Natural killer cell (primary cell): ENCODE data around the gene PLEKHA7. TPM values are rescaled to one million over a fixed set of nuclear protein-coding genes. Genes with fewer than 3 reads are reported as not detected.

ENCODE experiments used
- ATAC-seq, 3 donors: fragments of 150-1000 bp in 2 of 3; fragments of 200-7000 bp in 1 of 3; cut with Tn5 transposase; 1 replicate in 1 of 3; 2 replicates in 2 of 3; pipeline ENCODE4 v1.10.0; 2021; ENCODE audit warnings: mild to moderate bottlenecking in 2 of 3, moderate library complexity in 2 of 3
- DNase-seq, 2 donors: peaks; one replicate each; pipeline versions ENCODE4 v3.0.0 to v3.0.0-alpha.2; 2013 to 2021; ENCODE audit warnings: mixed read lengths in 1 of 2
- H3K27ac ChIP-seq: one replicate; pipeline ENCODE4 v1.5.1; 2013; ENCODE audit warnings: mild to moderate bottlenecking, low read length
- H3K27me3 ChIP-seq: one replicate; pipeline ENCODE4 v1.6.1; 2013; ENCODE audit warnings: low read length; ENCODE audit not compliant: control insufficient read depth, insufficient read depth
- H3K36me3 ChIP-seq: one replicate; pipeline ENCODE4 v1.6.1; 2013; ENCODE audit warnings: low read length; ENCODE audit not compliant: control insufficient read depth, insufficient read depth
- H3K4me1 ChIP-seq: one replicate; pipeline ENCODE4 v1.6.1; 2013; ENCODE audit warnings: low read length; ENCODE audit not compliant: control insufficient read depth, insufficient read depth
- H3K4me3 ChIP-seq: one replicate; pipeline ENCODE4 v1.5.1; 2013; ENCODE audit warnings: low read length
- H3K9me3 ChIP-seq: one replicate; pipeline ENCODE4 v1.6.1; 2013; ENCODE audit warnings: low read length; ENCODE audit not compliant: control insufficient read depth, insufficient read depth
- H3K27ac Mint-ChIP-seq, 2 donors: one replicate each; pipeline ENCODE4 v1.8.0; 2022; ENCODE audit warnings: mild to moderate bottlenecking in 2 of 2, mixed read lengths in 2 of 2, moderate library complexity in 1 of 2
- H3K27me3 Mint-ChIP-seq, 2 donors: one replicate each; pipeline ENCODE4 v1.8.0; 2022; ENCODE audit warnings: low read depth in 2 of 2, mixed read lengths in 2 of 2
- H3K36me3 Mint-ChIP-seq: one replicate; pipeline ENCODE4 v1.8.0; 2022; ENCODE audit warnings: mixed read lengths
- H3K4me1 Mint-ChIP-seq, 2 donors: one replicate each; pipeline ENCODE4 v1.8.0; 2022; ENCODE audit warnings: mixed read lengths in 2 of 2
- H3K4me3 Mint-ChIP-seq: one replicate; pipeline ENCODE4 v1.8.0; 2022; ENCODE audit warnings: mild to moderate bottlenecking, moderate library complexity, mixed read lengths
- H3K9me3 Mint-ChIP-seq, 2 donors: one replicate each; pipeline ENCODE4 v1.8.0; 2022; ENCODE audit warnings: mixed read lengths in 2 of 2
- WGBS: methylation state at CpG from one replicate; pipeline ENCODE4 v1.1.7; 2013; ENCODE audit warnings: missing lambda C conversion rate; ENCODE audit not compliant: insufficient coverage; 5-methylcytosine and 5-hydroxymethylcytosine counted together
- intact Hi-C: fragments of 100-400 bp; cut with micrococcal nuclease; formaldehyde crosslinking; loops from one replicate; pipeline ENCODE4 v1.14.2; 2022
- total RNA-seq, 4 donors: library from RNA; stranded (reverse); fragments of 120-200 nt in 1 of 4; gene quantifications; one replicate each; pipeline versions ENCODE4 v1.2.3 to v1.2.4, GENCODE V29; 2013 to 2022
- TF ChIP-seq, protein P1 (sequence below): fragments of 200-600 bp; IDR thresholded peaks from one replicate; pipeline ENCODE4 v1.8.0; 2022; ENCODE audit warnings: antibody characterized with exemption

Gene PLEKHA7
- total RNA-seq, 3 donors from 2014 or later (not counting 1 experiment from before 2014, with no cell fraction given), result 1.00 to 2.5 (median 1.3) TPM

DNA sequence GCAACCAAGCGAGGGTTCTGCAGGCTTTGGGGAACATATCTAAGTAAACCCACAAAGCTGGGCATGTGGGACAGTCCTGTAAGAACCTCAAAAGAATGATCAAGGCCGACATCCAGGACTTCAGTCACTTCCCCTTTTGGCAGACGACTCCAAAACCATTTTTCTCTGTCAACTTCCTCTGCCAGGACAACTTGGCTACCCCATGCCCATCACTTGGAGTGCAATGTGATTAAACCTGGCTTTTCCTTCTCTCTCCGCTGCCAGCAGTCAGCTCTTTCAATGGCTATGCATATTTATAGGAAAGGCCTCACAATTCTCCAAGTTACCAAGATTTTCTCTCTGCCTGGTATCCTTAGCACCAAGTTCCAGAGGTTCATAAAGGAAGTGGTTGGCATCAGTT, 196.9 kb downstream of the PLEKHA7 start:
- H3K36me3 ChIP-seq, result no peaks in the 10 kb centered on the region
- intact Hi-C loops, result no loop called here
- no peaks in the 10 kb centered on the region for H3K9me3 Mint-ChIP-seq
- H3K27ac ChIP-seq, result no peak overlapping the region
- no peaks in the 10 kb centered on the region for H3K27me3 ChIP-seq
- ATAC-seq (no peak), DNase-seq (no peak)
- no peaks in the 10 kb centered on the region for H3K36me3 Mint-ChIP-seq
- H3K4me1 Mint-ChIP-seq, result peaks cover 0 to 6% of the 10 kb centered on the region in 2 donors
- 39% methylated on average over 4 of the region's 4 CpGs for WGBS
- peaks cover 8% of the 10 kb centered on the region for H3K4me1 ChIP-seq
- TF ChIP-seq, protein P1, sequence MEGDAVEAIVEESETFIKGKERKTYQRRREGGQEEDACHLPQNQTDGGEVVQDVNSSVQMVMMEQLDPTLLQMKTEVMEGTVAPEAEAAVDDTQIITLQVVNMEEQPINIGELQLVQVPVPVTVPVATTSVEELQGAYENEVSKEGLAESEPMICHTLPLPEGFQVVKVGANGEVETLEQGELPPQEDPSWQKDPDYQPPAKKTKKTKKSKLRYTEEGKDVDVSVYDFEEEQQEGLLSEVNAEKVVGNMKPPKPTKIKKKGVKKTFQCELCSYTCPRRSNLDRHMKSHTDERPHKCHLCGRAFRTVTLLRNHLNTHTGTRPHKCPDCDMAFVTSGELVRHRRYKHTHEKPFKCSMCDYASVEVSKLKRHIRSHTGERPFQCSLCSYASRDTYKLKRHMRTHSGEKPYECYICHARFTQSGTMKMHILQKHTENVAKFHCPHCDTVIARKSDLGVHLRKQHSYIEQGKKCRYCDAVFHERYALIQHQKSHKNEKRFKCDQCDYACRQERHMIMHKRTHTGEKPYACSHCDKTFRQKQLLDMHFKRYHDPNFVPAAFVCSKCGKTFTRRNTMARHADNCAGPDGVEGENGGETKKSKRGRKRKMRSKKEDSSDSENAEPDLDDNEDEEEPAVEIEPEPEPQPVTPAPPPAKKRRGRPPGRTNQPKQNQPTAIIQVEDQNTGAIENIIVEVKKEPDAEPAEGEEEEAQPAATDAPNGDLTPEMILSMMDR, result no peak
- no peak overlapping the region for H3K4me3 ChIP-seq
- no peak overlapping the region for H3K4me3 Mint-ChIP-seq
- H3K9me3 ChIP-seq, result no peaks in the 10 kb centered on the region
- H3K27ac Mint-ChIP-seq, result no peak overlapping the region
- no peaks in the 10 kb centered on the region for H3K27me3 Mint-ChIP-seq

- H3K27me3 ChIP-seq, result no peaks in the 10 kb centered on the region
- no peak overlapping the region for H3K4me3 Mint-ChIP-seq
- peaks cover 8% of the 10 kb centered on the region for H3K4me1 ChIP-seq
- H3K4me1 Mint-ChIP-seq, result peaks cover 0 to 6% of the 10 kb centered on the region in 2 donors
- 93% methylated on average over 31 of the region's 32 CpGs for WGBS
- H3K27ac ChIP-seq, result no peak overlapping the region
- ATAC-seq (no peak), DNase-seq (no peak)
- no peaks in the 10 kb centered on the region for H3K36me3 Mint-ChIP-seq
- H3K36me3 ChIP-seq, result no peaks in the 10 kb centered on the region
- intact Hi-C loops, result no loop called here
- no peaks in the 10 kb centered on the region for H3K27me3 Mint-ChIP-seq
- TF ChIP-seq, protein P1, result no peak
- no peak overlapping the region for H3K4me3 ChIP-seq
- no peak overlapping the region for H3K27ac Mint-ChIP-seq
- no peaks in the 10 kb centered on the region for H3K9me3 Mint-ChIP-seq
- H3K9me3 ChIP-seq, result no peaks in the 10 kb centered on the region
Measured at GRCh38 chr11:16816358-16817270, 197.6 kb downstream of the PLEKHA7 start.

DNA sequence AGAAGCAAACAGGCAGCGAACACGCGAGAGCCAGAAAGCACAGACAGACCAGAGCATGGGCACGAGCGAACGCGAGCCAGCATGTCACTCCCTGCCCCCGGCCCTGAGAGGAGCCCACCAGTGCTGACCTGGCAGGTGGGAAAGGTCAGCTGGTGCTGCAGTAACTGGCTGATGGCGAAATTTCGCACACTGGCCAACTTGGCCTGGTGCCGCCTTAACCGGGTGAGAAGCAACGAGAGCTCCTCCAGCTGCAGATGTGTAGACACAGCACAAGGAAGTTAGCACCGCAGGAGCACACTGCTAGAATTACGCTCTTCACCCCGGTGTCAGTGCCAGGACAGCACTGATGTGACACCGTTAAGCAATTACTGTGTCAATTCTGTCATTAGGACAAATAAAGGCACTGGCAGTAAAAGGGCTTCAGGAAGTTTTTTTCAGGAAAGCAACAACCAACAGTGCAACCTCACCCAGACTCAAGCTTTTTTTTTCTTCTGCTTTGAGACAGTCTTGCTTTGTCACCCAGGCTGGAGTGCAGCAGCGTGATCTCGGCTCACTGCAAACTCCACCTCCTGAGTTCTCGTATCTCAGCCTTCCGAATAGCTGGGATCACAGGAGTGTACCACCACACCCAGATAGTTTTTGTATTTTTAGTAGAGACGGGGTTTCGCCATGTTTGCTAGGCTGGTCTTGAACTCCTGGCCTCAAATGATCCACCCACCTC, 199.0 kb downstream of the PLEKHA7 start:
- Mint-ChIP-seq H3K27ac (no peak overlapping the region), H3K36me3 (no peaks in the 10 kb centered on the region), H3K9me3 (no peaks in the 10 kb centered on the region), H3K4me3 (no peak overlapping the region), H3K4me1 (no peaks in the 10 kb centered on the region), H3K27me3 (no peaks in the 10 kb centered on the region)
- 77% methylated on average over 23 of the region's 23 CpGs for WGBS
- Histone ChIP-seq H3K27me3 (no peaks in the 10 kb centered on the region), H3K27ac (no peak overlapping the region), H3K4me1 (peaks cover 5% of the 10 kb centered on the region), H3K36me3 (no peaks in the 10 kb centered on the region), H3K9me3 (no peaks in the 10 kb centered on the region), H3K4me3 (no peak overlapping the region)
- TF ChIP-seq, protein P1, result no peak
- no peak for ATAC-seq
- intact Hi-C loops, result no loop called here
- no peak for DNase-seq
